GM18907 (cell line): ENCODE measurements around the gene DLGAP4.

ENCODE experiments used
- ATAC-seq: cut with Tn5 transposase; IDR thresholded peaks from one replicate; pipeline ENCODE4 v1.9.1; 2021; ENCODE audit warnings: mild to moderate bottlenecking, moderate library complexity; ENCODE audit not compliant: unreplicated experiment

The DLGAP4 gene

DNA sequence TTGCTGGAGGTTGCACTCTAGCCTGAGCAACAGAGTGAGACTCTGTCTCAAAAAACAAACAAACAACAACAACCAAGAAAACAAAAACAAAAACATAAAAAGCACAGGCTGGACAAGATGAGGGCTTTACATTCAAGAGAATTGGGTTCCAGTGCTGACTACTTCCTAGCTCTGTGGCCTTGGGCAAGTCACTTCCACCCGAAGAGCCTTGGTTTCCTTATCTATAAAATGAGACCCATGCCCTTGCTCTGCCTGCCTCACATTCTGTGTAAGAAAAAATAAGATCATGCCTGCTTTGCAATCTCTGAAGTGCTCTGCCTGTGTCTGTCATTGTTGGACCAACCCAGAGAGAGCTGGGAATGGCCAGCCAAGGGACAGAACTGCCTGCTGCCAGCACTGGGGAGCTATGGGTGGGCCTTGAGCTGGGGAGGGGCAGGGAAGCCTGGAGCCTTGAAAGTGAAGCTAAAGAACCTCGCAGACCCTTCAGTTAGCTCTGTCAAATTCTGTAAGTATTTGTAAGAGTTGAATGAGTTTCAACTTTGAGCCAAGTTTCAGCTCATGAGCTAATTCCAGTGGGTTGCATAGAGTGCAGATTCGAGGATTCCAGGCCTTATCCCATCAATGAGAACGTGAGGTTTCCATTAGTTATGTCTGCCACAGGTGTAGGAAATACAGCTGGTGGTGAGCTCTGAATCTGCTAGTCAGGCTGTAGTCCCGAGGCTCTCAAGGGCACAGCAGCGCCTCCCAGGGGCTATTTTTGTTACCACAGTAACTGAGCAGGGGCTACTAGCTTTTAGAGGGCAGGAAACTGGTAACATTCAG, 93.2 kb downstream of the DLGAP4 start:
- no peak for ATAC-seq

GRCh38 chr20:36399969-36400545, 93.9 kb downstream of the DLGAP4 start:
- ATAC-seq = no peak

DNA sequence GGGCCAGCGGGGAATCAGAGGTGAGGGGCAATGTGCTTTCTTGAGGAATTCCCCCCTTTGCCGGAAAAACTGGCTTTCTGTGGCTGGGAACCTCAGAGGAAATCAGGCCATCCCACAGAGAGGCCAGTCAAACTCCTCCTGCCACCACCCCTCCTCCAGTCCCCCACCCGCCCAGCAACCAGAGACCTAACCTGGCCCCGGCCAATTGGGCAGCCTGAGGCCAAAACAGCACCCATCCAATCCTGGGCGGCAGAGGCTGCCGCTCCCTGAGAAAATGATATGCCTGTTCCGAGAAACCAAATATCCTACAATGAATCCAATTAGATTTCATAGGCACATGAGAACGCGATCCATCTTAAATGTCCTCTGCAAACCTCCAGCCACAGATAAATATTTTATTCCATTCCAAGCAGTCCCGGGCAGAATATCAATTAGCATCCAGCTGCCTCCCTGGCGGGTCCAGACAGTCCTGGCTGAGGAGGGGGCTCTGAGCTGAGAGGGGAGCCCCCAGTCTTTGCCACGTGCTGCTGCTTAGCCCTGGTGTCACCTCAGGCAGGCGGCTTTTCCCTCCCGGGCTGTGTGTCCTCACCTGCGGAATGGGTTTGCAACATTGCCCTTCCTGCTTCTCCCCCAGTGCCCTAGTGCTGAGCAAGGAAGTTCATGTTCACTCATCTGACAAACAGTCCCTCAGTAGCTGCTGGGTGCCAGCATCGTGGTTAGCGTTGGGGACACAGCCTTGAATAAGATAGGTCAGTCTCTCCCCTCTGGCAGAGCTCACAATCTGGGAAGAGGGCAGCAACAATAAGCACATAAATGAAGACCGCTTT, 95.0 kb downstream of the DLGAP4 start:
- ATAC-seq = no peak

- no peak for ATAC-seq
These were observed 96.6 kb downstream of the DLGAP4 start for GRCh38 chr20:36402708-36403107.

DNA sequence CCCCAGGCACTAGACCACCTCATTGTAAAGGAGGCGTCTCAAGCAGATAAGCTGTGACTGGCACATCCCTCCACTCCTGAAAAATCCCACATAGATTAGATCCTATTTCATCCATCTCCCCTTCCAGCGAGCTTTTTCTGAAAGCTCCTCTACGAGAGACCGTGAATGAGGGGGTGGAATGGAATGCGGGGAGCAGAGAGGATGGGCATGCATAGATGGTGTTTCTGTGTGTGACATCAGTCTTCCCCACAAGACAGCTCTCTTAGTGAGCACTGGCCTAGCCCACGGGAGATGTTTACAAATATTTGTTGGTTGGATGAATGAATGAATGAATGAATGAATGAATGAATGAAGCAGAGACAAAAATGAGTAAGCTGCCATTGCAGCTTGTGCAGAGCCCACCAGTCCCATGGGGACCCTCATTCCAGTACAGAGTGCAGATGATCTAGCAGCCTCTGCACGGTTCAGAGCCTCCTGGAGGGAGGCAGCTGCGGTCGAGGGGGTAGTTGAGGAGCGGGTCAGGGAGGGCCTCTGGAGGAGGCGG, 98.4 kb downstream of the DLGAP4 start:
- no peak for ATAC-seq

- ATAC-seq = no peak
These were observed 99.1 kb downstream of the DLGAP4 start for GRCh38 chr20:36405255-36405654.

GRCh38 chr20:36407199-36407733, 101.1 kb downstream of the DLGAP4 start:
- no peak for ATAC-seq

GRCh38 chr20:36408219-36408618, 102.1 kb downstream of the DLGAP4 start:
- no peak for ATAC-seq

GRCh38 chr20:36411861-36412454, 105.8 kb downstream of the DLGAP4 start:
- no peak for ATAC-seq

- no peak for ATAC-seq
These were observed 109.4 kb downstream of the DLGAP4 start for GRCh38 chr20:36415475-36416002.

- ATAC-seq = no peak
These were observed 112.6 kb downstream of the DLGAP4 start for GRCh38 chr20:36418711-36419110.

DNA sequence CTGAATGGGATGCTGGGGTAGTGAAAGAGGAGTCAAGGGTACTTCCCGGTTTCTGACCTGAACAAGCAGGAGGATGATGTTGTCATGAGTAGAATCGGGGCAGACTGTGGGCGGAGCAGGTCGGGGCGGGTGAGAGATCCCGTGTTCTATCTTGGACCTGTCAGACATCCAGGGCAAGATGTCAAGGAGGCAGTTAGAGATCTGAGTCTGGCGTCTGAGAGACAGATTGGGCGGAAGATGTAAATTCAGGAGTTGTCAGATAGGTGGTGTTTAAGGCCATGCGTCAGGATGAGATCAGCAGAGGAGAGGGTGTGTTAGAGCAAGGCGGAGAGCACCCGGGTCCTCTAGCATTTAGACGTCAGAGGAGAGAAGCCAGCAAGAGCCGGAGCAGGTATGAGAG, 115.5 kb downstream of the DLGAP4 start:
- no peak for ATAC-seq

GRCh38 chr20:36424314-36424713, 118.2 kb downstream of the DLGAP4 start:
- ATAC-seq = no peak

GRCh38 chr20:36425166-36425565, 119.0 kb downstream of the DLGAP4 start:
- no peak for ATAC-seq

- ATAC-seq = no peak
These were observed 125.5 kb downstream of the DLGAP4 start for GRCh38 chr20:36431604-36432003.

DNA sequence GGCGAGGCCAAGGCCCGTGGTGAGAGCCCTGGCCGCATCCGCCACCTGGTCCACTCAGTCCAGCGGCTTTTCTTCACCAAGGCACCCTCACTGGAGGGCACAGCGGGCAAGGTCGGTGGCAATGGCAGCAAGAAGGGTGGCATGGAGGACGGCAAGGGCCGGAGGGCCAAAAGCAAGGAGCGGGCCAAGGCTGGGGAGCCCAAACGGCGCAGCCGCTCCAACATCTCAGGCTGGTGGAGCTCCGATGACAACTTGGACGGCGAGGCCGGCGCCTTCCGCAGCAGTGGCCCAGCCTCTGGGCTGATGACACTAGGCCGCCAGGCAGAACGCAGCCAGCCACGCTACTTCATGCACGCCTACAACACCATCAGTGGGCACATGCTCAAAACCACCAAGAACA, 126.0 kb downstream of the DLGAP4 start:
- no peak for ATAC-seq

DNA sequence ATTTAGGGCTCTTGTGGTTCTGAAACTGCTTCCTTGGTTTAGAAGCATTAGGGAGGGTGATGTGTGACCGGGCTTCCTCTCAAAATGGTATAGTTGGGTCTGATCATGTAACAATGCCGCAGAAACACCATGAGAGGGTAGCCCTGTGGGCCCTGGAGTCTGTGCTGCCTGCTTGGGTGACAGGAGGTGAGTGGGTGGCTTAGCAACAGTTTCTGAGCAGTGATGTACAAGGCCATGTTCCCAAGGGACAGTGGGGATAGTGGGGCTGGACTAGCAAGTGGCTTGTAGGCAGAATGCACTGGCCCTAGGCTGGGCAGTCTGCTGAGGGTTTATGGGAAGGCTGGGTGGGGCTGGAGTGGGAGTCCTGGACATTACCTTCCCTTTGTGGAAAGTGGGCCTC, 128.2 kb downstream of the DLGAP4 start:
- no peak for ATAC-seq

GRCh38 chr20:36435124-36435523, 129.0 kb downstream of the DLGAP4 start:
- no peak for ATAC-seq

GRCh38 chr20:36435592-36436541, 129.7 kb downstream of the DLGAP4 start:
- no peak for ATAC-seq
